Measurements from ENCODE around the gene PRG3. TPM values are rescaled to one million over a fixed set of nuclear protein-coding genes. Genes with fewer than 3 reads are reported as not detected.
A peak's percentile ranks its signal among the peaks of the same experiment; 100 is the strongest.

The PRG3 gene
- total RNA-seq, 6 experiments from 2014 or later: not detected

DNA sequence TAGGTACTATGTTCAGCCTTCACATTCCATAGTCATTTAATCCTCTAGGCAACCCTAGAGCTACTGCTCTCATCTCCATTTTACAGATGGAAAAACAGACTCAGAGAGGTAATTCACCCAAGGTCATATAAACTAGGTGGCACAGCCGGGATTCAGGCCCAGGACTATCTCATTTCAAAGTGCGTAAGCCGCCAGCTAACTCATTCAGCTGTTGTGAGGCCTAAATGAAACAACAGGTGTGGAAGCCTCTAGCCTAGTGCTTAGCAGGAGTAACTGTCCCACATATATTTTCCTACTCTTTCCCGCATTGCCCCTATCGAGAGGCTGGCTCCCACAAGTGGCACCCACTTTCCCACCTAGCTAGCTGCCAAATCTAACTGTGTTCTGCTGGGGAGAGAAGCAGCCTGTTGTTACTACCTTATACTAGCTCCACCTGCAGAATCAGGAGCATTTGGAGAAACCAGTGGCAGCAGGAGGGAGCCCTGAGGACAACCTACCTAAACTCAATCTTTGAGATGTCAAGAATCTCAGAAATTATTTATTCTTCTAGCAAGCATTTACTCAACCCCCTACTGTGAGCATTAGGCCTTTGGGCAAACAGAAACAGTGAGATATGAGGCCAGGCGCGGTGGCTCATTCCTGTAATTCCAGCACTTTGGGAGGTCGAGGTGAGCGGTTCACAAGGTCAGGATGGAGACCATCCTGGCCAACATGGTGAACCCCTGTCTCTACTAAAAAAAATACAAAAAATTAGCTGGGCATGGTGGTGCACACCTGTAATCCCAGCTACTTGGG lies 20.9 kb downstream of the PRG3 start:
- 72% methylated on average over 3 of the region's 9 CpGs for WGBS (ENCODE audit: insufficient coverage, low coverage, low lambda C conversion rate, missing lambda C conversion rate)
- Histone ChIP-seq H3K4me1 (peaks cover 0 to 5% (median 1%) of the 10 kb centered on the region in 4 donors), H3K4me3 (no peak overlapping the region), H3K9me3 (no peaks in the 10 kb centered on the region), H3K36me3 (no peaks in the 10 kb centered on the region), H3K27me3 (no peaks in the 10 kb centered on the region), H3K27ac (no peak overlapping the region)
- DNase-seq (no peak), ATAC-seq (no peak)
- intact Hi-C loops (cut with DNase I): no loop called here
- TF ChIP-seq, protein P1, sequence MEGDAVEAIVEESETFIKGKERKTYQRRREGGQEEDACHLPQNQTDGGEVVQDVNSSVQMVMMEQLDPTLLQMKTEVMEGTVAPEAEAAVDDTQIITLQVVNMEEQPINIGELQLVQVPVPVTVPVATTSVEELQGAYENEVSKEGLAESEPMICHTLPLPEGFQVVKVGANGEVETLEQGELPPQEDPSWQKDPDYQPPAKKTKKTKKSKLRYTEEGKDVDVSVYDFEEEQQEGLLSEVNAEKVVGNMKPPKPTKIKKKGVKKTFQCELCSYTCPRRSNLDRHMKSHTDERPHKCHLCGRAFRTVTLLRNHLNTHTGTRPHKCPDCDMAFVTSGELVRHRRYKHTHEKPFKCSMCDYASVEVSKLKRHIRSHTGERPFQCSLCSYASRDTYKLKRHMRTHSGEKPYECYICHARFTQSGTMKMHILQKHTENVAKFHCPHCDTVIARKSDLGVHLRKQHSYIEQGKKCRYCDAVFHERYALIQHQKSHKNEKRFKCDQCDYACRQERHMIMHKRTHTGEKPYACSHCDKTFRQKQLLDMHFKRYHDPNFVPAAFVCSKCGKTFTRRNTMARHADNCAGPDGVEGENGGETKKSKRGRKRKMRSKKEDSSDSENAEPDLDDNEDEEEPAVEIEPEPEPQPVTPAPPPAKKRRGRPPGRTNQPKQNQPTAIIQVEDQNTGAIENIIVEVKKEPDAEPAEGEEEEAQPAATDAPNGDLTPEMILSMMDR (IDR thresholded peaks at IDR 0.05): no peak
- no peak for TF ChIP-seq POLR2A (IDR thresholded peaks at IDR 0.05)

- no peaks in the 10 kb centered on the region for H3K9me3 ChIP-seq
- H3K27me3 ChIP-seq: no peaks in the 10 kb centered on the region
- TF ChIP-seq POLR2A (IDR thresholded peaks at IDR 0.05): no peak
- TF ChIP-seq, protein P1 (IDR thresholded peaks at IDR 0.05): no peak
- peaks cover 0 to 5% (median 1%) of the 10 kb centered on the region in 4 donors for H3K4me1 ChIP-seq
- WGBS (ENCODE audit: insufficient coverage, low coverage, low lambda C conversion rate, missing lambda C conversion rate): no CpG with 5 or more reads among the region's 5 CpGs
- no peak overlapping the region for H3K27ac ChIP-seq
- intact Hi-C loops (cut with DNase I): no loop called here
- no peaks in the 10 kb centered on the region for H3K36me3 ChIP-seq
- ATAC-seq: no peak
- DNase-seq: peak in 1 of 3 donors; percentile 34
- H3K4me3 ChIP-seq: no peak overlapping the region
Observed at GRCh38 chr11:57359396-57359795, 21.6 kb downstream of the PRG3 start.

GRCh38 chr11:57358991-57359390 lies 22.0 kb downstream of the PRG3 start:
- 67% methylated on average over 1 of the region's 9 CpGs for WGBS (ENCODE audit: insufficient coverage, low coverage, low lambda C conversion rate, missing lambda C conversion rate)
- TF ChIP-seq POLR2A (IDR thresholded peaks at IDR 0.05): no peak
- TF ChIP-seq, protein P1 (IDR thresholded peaks at IDR 0.05): no peak
- Histone ChIP-seq H3K4me3 (no peak overlapping the region), H3K36me3 (no peaks in the 10 kb centered on the region), H3K27me3 (no peaks in the 10 kb centered on the region), H3K27ac (no peak overlapping the region), H3K9me3 (no peaks in the 10 kb centered on the region), H3K4me1 (peaks cover 0 to 5% (median 1%) of the 10 kb centered on the region in 4 donors)
- ATAC-seq (no peak), DNase-seq (peak in 1 of 3 donors; percentile 27)
- intact Hi-C loops (cut with DNase I): no loop called here

DNA sequence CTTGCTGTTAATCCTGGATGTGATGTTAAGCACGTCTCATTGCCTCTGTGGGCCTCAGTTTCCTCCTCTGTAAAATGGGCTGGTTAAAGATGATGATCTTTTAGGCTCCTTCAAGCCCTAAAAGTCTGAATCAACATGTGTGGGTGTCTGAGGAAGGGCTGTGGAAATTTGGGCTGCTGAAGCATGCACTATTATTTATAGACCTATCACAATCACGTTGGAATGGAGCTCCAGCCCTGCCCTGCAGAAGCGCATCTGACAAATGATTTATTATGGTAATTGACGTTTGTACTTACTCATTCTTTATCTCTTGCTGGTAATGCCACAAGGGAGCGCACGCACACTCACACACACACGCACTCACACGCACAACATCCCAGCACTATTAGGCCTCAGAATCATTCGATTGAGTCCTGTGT lies 22.4 kb downstream of the PRG3 start:
- H3K36me3 ChIP-seq: no peaks in the 10 kb centered on the region
- 64% methylated on average over 7 of the region's 9 CpGs for WGBS (ENCODE audit: insufficient coverage, low coverage, low lambda C conversion rate, missing lambda C conversion rate)
- H3K9me3 ChIP-seq: no peaks in the 10 kb centered on the region
- peaks cover 0 to 5% (median 1%) of the 10 kb centered on the region in 4 donors for H3K4me1 ChIP-seq
- H3K27me3 ChIP-seq: no peaks in the 10 kb centered on the region
- TF ChIP-seq, protein P1 (IDR thresholded peaks at IDR 0.05): no peak
- TF ChIP-seq POLR2A (IDR thresholded peaks at IDR 0.05): no peak
- intact Hi-C loops (cut with DNase I): no loop called here
- H3K4me3 ChIP-seq: no peak overlapping the region
- H3K27ac ChIP-seq: no peak overlapping the region
- ATAC-seq: no peak
- peak in 1 of 3 donors; percentile 13 for DNase-seq

All from right lobe of liver (tissue), 6 donors.